Right cardiac atrium (tissue), 5 donors: Measurements from ENCODE around the gene SEC61G. TPM values are rescaled to one million over a fixed set of nuclear protein-coding genes. Genes with fewer than 3 reads are reported as not detected.

Experiments
- ATAC-seq, 2 donors: fragments of 200-7000 bp; cut with Tn5 transposase; one replicate each; pipeline versions ENCODE4 v1.8.0 to v1.9.1; 2020; ENCODE audit warnings: moderate library complexity in 2 of 2, mild to moderate bottlenecking in 1 of 2
- DNase-seq, 3 donors: peaks; one replicate each; pipeline ENCODE4 v3.0.0-alpha.2; 2020
- H3K27ac ChIP-seq: one replicate; pipeline ENCODE4 v1.5.1; 2013; ENCODE audit warnings: mild to moderate bottlenecking, low read length, control low read depth, moderate library complexity
- H3K27me3 ChIP-seq: one replicate; pipeline ENCODE4 v1.6.1; 2013; ENCODE audit not compliant: control insufficient read depth, insufficient read depth
- H3K4me1 ChIP-seq: one replicate; pipeline ENCODE4 v1.6.1; 2013; ENCODE audit warnings: low read length; ENCODE audit not compliant: control insufficient read depth, insufficient read depth
- H3K4me3 ChIP-seq: one replicate; pipeline ENCODE4 v1.5.1; 2013; ENCODE audit warnings: low read length, control low read depth
- H3K9me3 ChIP-seq: one replicate; pipeline ENCODE4 v1.6.1; 2013; ENCODE audit warnings: low read length; ENCODE audit not compliant: control insufficient read depth
- WGBS: extraction: QIAGEN DNeasy Blood & Tissue Kit; methylation state at CpG from one replicate; pipeline ENCODE4 v1.1.7; 2013; 5-methylcytosine and 5-hydroxymethylcytosine counted together
- intact Hi-C, 4 donors: fragments of 100-400 bp; cut with DNase I; formaldehyde crosslinking; loops; one replicate each; pipeline versions ENCODE4 v1.11.0 to v1.14.0; 2022 to 2023
- polyA plus RNA-seq: library from polyadenylated mRNA; stranded (reverse); fragments of 200-250 nt; gene quantifications from one replicate; pipeline ENCODE4 v1.2.3, GENCODE V29; 2013
- total RNA-seq, 4 donors: library from RNA; stranded (reverse); fragmentation: NEBNext Ultra II Directional; extraction: Animal tissue kit (Norgen Biotek cat#: 25700); gene quantifications; one replicate each; pipeline ENCODE4 v1.2.1, GENCODE V29; 2021
- donor health status: healthy with polysubstance abuse.
- donor health status: DM: no; HTN: yes; CAD: no.
- donor health status: DM: no; HTN: no; CAD: no.
- donor health status: DM: no; HTN: yes; CAD: no; lungs with severe emphysema.
- donor health status: DM: yes; HTN: yes; CAD: no.

SEC61G gene
- total and polyA plus RNA-seq, 5 donors: 72.3 to 329 (median 90.7) TPM

GRCh38 chr7:54783952-54784351 is 24.9 kb upstream of the SEC61G start:
- DNase-seq (no peak), ATAC-seq (no peak)
- whole genome bisulfite sequencing: 94% methylated on average over 4 of the region's 4 CpGs
- intact Hi-C loops: loop anchor here in 1 of 4 donors (10.0 kb wide), 1 partner anchor 61 kb away; no protein-coding TSS in a partner anchor
- no peaks in the 10 kb centered on the region for H3K4me1 ChIP-seq
- H3K27ac ChIP-seq: no peak overlapping the region
- H3K4me3 ChIP-seq: no peak overlapping the region
- H3K9me3 ChIP-seq: no peaks in the 10 kb centered on the region
- no peaks in the 10 kb centered on the region for H3K27me3 ChIP-seq

GRCh38 chr7:54782829-54783228 is 23.8 kb upstream of the SEC61G start:
- no peaks in the 10 kb centered on the region for H3K4me1 ChIP-seq
- 78% methylated on average over 8 of the region's 8 CpGs for WGBS
- intact Hi-C loops: loop anchor here in 1 of 4 donors (10.0 kb wide), 1 partner anchor 62 kb away; no protein-coding TSS in a partner anchor

DNA sequence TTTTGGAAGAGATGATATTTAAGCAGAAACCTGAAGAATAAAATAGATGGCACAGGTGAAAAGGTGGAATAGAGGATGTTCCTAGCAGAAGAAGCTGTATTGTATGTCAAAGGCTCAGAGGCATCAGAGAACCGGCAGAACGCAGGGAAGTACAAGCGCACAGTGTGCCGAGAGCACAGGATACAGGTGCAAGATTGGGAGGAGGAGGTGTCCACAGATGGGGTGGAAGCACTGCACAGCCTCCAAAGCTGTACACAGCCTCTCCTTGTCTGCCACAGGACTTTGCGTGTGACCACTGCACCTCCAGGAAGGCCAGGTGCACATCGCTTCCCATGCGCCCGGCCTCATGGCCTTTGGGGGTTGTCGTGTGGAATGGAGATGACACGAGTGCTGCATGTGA is 23.3 kb upstream of the SEC61G start:
- DNase-seq (no peak), ATAC-seq (no peak)
- Histone ChIP-seq H3K4me3 (no peak overlapping the region), H3K27ac (no peak overlapping the region), H3K4me1 (no peaks in the 10 kb centered on the region), H3K9me3 (no peaks in the 10 kb centered on the region), H3K27me3 (no peaks in the 10 kb centered on the region)
- intact Hi-C loops: loop anchor here in 1 of 4 donors (10.0 kb wide), 1 partner anchor 62 kb away; no protein-coding TSS in a partner anchor
- 87% methylated on average over 10 of the region's 10 CpGs for WGBS

More at GRCh38 chr7:54782829-54783228, 23.8 kb upstream of the SEC61G start:
- DNase-seq: no peak
- no peaks in the 10 kb centered on the region for H3K27me3 ChIP-seq
- H3K4me3 ChIP-seq: no peak overlapping the region
- H3K27ac ChIP-seq: no peak overlapping the region
- ATAC-seq: no peak
- no peaks in the 10 kb centered on the region for H3K9me3 ChIP-seq

DNA sequence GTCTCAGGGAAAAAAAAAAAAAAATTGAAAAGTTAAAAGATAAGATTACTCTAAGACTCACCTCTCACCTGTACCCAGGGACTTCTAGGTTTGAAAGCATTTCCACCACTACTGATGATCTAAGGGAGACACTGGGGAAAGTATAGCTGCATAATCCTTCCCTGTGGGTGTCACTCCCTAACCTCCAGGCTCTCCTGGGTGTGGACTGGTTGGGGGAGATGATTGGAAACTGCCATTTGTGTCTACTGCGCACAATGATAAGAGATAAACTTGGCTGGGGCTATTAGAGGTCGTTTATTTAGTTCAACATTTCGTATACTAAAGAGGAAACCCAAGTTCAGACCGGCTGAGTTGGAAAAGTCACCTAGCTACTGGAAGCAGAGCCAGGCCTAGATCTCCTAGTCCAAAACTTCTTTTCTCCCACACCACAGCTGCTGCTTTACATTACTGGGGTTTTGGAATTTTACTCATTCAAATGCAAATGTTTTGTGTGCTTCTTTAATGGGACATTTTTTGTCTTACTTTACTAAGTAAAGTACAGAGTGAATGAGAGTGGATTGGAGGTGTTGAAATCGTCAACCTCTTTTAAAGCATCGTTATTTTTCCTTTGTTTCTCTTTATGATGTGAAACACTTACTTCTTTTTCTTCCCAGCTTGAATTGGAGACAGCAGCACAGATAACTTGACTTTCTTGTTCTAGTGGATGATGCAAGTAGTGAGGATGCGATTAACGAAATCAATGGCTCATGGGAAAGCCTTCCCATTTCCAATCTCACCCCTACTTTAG is 22.3 kb upstream of the SEC61G start:
- 56% methylated on average over 8 of the region's 8 CpGs for WGBS
- intact Hi-C loops: loop anchor here in 1 of 4 donors (10.0 kb wide), 1 partner anchor 63 kb away; no protein-coding TSS in a partner anchor

GRCh38 chr7:54780490-54780889 is 21.5 kb upstream of the SEC61G start:
- 68% methylated on average over 5 of the region's 5 CpGs for WGBS
- ATAC-seq: peak in 1 of 2 donors; percentile 51
- intact Hi-C loops: loop anchor here in 1 of 4 donors (10.0 kb wide), 1 partner anchor 64 kb away; no protein-coding TSS in a partner anchor

More for the DNA sequence above, 22.3 kb upstream of the SEC61G start:
- peak in 1 of 2 donors; percentile 16 for ATAC-seq
- H3K4me3 ChIP-seq: no peak overlapping the region
- no peaks in the 10 kb centered on the region for H3K27me3 ChIP-seq
- H3K27ac ChIP-seq: no peak overlapping the region
- H3K4me1 ChIP-seq: no peaks in the 10 kb centered on the region
- H3K9me3 ChIP-seq: no peaks in the 10 kb centered on the region
- no peak for DNase-seq

DNA sequence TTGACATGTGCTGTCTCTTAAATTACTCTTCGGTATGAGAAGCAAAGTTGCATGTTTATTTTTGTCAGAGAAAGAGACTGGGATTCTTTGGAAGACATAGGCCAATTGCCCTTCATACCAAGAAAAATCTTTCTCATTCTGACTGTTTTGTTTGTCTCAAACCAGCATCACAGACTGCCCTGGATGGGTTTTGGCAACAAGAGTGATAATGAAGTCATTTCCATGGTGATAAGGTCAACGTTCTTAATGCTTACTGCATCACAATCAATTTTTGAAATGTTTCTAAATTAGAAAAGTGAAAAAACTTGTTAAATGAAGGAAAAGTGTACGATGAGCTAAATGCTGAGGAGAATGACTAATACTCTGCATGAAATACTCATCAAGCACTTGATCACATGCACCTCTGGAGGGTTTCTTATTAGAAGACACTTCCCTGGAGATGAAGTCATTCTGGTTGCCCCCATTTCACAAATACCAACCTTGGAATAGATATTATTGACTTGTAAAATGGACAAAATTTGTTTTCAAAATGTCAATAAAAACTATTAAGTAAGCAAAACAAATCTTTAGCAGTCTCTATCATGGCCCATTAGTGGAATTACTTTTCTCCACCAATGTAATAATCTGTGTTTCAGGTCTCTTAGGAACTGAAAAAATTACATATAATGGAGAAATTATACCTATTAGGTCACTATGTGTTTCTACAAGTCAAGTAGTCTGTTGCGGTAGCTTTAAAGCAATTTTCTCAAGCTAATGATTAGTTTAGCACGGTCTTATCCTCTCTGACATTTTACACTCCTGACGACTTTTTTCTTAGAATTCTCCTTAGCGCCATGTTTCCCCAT is 19.9 kb upstream of the SEC61G start:
- intact Hi-C loops: loop anchor here in 1 of 4 donors (5.0 kb wide), 1 partner anchor 478 kb away; no protein-coding TSS in a partner anchor
- no peak overlapping the region for H3K4me3 ChIP-seq
- H3K4me1 ChIP-seq: no peaks in the 10 kb centered on the region
- no peaks in the 10 kb centered on the region for H3K27me3 ChIP-seq
- ATAC-seq: no peak
- H3K27ac ChIP-seq: no peak overlapping the region
- no peaks in the 10 kb centered on the region for H3K9me3 ChIP-seq
- no peak for DNase-seq
- 77% methylated on average over 7 of the region's 7 CpGs for WGBS

More at GRCh38 chr7:54780490-54780889, 21.5 kb upstream of the SEC61G start:
- H3K4me1 ChIP-seq: no peaks in the 10 kb centered on the region
- H3K27ac ChIP-seq: no peak overlapping the region
- H3K4me3 ChIP-seq: no peak overlapping the region
- no peak for DNase-seq
- no peaks in the 10 kb centered on the region for H3K27me3 ChIP-seq
- H3K9me3 ChIP-seq: no peaks in the 10 kb centered on the region

- Histone ChIP-seq H3K9me3 (no peaks in the 10 kb centered on the region), H3K27ac (no peak overlapping the region), H3K27me3 (no peaks in the 10 kb centered on the region), H3K4me3 (no peak overlapping the region), H3K4me1 (no peaks in the 10 kb centered on the region)
- no peak for ATAC-seq
- 92% methylated on average over 9 of the region's 9 CpGs for WGBS
- intact Hi-C loops: loop anchor here in 1 of 4 donors (5.0 kb wide), 1 partner anchor 479 kb away; no protein-coding TSS in a partner anchor
- DNase-seq: no peak
Measured at GRCh38 chr7:54778166-54778565, 19.2 kb upstream of the SEC61G start.

- no peaks in the 10 kb centered on the region for H3K27me3 ChIP-seq
- DNase-seq (peak in 1 of 3 donors; percentile 38), ATAC-seq (peak; percentile 38 to 49)
- intact Hi-C loops: loop anchor here (2.0 to 5.0 kb wide), 3 partner anchors 62 to 482 kb away; no protein-coding TSS in a partner anchor
- WGBS: 91% methylated on average over 18 of the region's 18 CpGs
- H3K4me1 ChIP-seq: no peaks in the 10 kb centered on the region
- H3K9me3 ChIP-seq: no peaks in the 10 kb centered on the region
- no peak overlapping the region for H3K4me3 ChIP-seq
- H3K27ac ChIP-seq: no peak overlapping the region
Measured at GRCh38 chr7:54774785-54775740, 16.1 kb upstream of the SEC61G start.

DNA sequence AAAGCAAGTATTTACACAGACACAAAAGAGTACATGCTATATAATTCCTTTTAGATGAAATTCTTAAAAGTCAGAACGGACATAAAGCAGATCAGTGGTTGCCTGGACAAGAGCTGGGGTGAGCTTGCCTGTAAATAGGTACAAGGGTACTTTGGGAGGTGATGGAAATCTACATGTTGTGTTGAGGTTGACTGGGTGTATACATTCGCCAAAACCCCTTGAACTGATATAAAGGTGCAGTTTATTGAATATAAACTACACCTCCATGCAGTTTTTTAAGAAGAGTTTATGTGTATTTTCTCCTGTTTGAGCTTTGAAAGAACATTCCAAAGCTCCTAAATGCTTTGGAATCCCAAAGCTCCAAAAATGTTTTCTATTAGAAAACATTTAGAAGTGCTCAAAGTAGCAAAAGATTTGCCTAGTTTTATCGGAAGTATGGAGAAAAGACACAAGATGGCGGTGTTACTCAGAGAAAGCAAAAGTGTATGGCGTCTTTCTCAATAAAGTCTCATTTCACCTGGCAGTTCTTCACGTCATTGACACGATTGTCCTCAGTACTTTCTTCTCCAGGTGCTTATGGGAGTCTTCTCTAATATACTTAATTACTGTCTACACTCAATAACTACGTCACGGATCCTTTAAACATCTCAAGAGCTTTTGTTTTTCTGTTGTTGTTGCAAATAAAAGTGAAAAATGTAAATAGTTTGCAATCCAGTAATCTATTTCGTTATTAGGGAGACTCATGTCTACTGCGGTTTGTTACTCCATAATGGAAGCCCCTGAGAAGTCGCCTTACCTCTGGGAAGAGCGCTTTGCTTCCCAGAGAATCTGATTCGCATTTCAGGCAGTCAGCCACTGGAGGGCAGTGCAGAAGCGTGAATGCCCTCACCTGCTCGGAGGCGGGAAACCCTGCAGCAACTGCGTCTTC is 14.7 kb upstream of the SEC61G start:
- no peaks in the 10 kb centered on the region for H3K4me1 ChIP-seq
- peak; percentile 94 to 95 for ATAC-seq
- no peaks in the 10 kb centered on the region for H3K9me3 ChIP-seq
- no peaks in the 10 kb centered on the region for H3K27me3 ChIP-seq
- intact Hi-C loops: loop anchor here in 3 of 4 donors (2.0 to 5.0 kb wide), 3 partner anchors 64 to 484 kb away; no protein-coding TSS in a partner anchor
- peak overlapping the region; percentile 59 for H3K4me3 ChIP-seq
- 23% methylated on average over 18 of the region's 18 CpGs for WGBS
- peak; percentile 82 to 92 (median 88) for DNase-seq
- H3K27ac ChIP-seq: no peak overlapping the region
